Fibroblast of villous mesenchyme (primary cell): Measurements from ENCODE around the gene RAD51B. TPM values are rescaled to one million over a fixed set of nuclear protein-coding genes. Genes with fewer than 3 reads are reported as not detected.

Experiments used
- DNase-seq: peaks from one replicate; pipeline ENCODE4 v3.0.0-alpha.2; 2010; ENCODE audit warnings: low read depth
- H3K4me3 ChIP-seq: 2 replicates; pipeline ENCODE4 v1.5.1; 2011; ENCODE audit warnings: low read depth, mild to moderate bottlenecking, low read length
- CTCF ChIP-seq: IDR thresholded peaks from 2 replicates; pipeline ENCODE4 v1.5.1; 2012; ENCODE audit warnings: low read depth, mild to moderate bottlenecking, low read length; ENCODE audit not compliant: insufficient read depth
- total RNA-seq: library from RNA; depleted of rRNA; stranded (reverse); fragments of >200 nt; gene quantifications from 2 replicates; pipeline ENCODE4 v1.2.3, GENCODE V29; 2012

RAD51B gene
- total RNA-seq, 1 donor = 22.0 TPM

DNA sequence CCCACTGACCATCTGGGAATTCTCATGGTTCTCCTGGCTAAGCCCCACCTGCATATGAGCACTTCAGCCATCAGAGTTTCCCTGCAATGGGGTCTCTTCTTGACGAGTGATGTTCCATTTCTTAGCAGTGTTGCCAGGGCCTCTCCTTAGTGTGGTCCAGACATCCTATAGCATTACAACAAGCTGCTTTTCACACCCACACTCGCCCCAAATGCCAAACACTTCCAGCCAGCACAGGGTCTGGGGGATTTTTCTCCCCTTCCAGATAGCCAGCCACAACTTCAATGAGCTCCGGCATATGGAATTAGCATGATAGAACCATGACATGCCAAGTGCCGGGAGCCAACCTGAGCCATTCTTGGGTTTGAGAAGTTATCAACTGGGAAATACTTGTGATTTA, 705.9 kb downstream of the RAD51B start:
- TF ChIP-seq CTCF = no peak
- no peak for DNase-seq
- H3K4me3 ChIP-seq = no peak overlapping the region

GRCh38 chr14:68526512-68527091, 707.0 kb downstream of the RAD51B start:
- H3K4me3 ChIP-seq = no peak overlapping the region
- no peak for DNase-seq
- no peak for TF ChIP-seq CTCF

DNA sequence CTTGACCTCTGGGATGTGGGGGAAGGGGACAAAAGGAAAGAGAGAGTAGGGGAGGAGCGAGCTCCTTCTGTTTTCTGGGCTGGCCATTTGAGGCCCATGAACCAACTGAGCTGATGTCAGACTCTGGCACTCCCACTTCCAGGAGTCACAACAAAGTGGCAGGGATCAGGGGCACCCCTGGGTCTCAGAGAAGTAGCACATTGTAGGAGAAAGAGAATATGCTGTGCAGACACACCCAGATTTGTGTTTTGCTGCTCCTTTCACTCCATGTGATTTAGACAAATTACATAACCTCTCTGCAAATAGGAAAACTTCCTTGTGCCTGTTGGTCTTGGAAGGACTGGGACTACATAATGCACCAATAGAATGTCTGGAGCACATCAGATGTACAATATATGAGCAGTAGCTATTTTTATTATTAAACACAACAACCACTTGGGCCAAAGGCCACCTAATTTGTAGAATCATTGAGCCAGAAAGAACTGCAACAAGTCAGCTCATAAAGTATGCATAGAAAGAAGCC, 707.8 kb downstream of the RAD51B start:
- DNase-seq = peak; percentile 85
- no peak for TF ChIP-seq CTCF
- H3K4me3 ChIP-seq = no peak overlapping the region

- DNase-seq = no peak
- TF ChIP-seq CTCF = no peak
- no peak overlapping the region for H3K4me3 ChIP-seq
These were observed 708.6 kb downstream of the RAD51B start for GRCh38 chr14:68528040-68528687.

DNA sequence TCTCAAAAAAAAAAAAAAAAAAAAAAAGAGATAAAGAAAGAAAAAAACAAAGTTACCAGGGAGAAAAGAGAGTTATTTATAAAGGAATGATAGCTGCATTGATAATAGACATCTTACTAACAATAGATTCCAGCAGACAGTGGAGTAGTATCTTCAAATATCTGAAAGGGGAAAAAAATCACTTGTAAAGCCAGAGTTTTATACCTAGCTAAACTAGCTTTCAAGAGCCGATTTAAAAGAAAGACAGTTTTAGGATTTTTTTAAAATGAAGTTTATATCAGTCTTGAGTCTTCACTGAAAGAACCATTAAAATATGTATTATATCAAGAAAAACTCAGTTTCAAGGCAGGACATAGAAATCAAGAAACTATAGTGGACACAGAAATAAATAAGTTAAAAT, 710.9 kb downstream of the RAD51B start:
- H3K4me3 ChIP-seq = no peak overlapping the region
- DNase-seq = no peak
- TF ChIP-seq CTCF = no peak

GRCh38 chr14:68532496-68532895, 712.9 kb downstream of the RAD51B start:
- H3K4me3 ChIP-seq = no peak overlapping the region
- no peak for DNase-seq
- no peak for TF ChIP-seq CTCF
